A549 treated with RU486 at 1 μM for 4 hours (cell line): ENCODE measurements around the gene DQX1. TPM values are rescaled to one million over a fixed set of nuclear protein-coding genes. Genes with fewer than 3 reads are reported as not detected.

ENCODE experiments used
- total RNA-seq: library from RNA; stranded (reverse); fragments of 200-300 nt; extraction: Qiagen RNA extraction; gene quantifications from 5 replicates; pipeline ENCODE4 v1.2.3, GENCODE V29; 2022; ENCODE audit warnings: low read depth

The DQX1 gene, protein sequence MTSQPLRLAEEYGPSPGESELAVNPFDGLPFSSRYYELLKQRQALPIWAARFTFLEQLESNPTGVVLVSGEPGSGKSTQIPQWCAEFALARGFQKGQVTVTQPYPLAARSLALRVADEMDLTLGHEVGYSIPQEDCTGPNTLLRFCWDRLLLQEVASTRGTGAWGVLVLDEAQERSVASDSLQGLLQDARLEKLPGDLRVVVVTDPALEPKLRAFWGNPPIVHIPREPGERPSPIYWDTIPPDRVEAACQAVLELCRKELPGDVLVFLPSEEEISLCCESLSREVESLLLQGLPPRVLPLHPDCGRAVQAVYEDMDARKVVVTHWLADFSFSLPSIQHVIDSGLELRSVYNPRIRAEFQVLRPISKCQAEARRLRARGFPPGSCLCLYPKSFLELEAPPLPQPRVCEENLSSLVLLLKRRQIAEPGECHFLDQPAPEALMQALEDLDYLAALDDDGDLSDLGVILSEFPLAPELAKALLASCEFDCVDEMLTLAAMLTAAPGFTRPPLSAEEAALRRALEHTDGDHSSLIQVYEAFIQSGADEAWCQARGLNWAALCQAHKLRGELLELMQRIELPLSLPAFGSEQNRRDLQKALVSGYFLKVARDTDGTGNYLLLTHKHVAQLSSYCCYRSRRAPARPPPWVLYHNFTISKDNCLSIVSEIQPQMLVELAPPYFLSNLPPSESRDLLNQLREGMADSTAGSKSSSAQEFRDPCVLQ
- 0.06 to 0.23 TPM (median 0.15 TPM) in 3 of 5 replicates, not detected in the others for total RNA-seq

GRCh38 chr2:74525717-74526648, at the start of gene DQX1:
DQX1 (minus strand) TSS chr2:74526231; CDS start chr2:74525729, 502 bp downstream.

GRCh38 chr2:74553892-74554819, 28.1 kb upstream of the DQX1 start, which contains the start of the genes DOK1 and LOXL3:
DOK1 (plus strand) TSS chr2:74554720; CDS start chr2:74554755, 35 bp downstream.
LOXL3 (minus strand) TSS chr2:74553942; CDS start chr2:74552634, 1,308 bp downstream.

DNA sequence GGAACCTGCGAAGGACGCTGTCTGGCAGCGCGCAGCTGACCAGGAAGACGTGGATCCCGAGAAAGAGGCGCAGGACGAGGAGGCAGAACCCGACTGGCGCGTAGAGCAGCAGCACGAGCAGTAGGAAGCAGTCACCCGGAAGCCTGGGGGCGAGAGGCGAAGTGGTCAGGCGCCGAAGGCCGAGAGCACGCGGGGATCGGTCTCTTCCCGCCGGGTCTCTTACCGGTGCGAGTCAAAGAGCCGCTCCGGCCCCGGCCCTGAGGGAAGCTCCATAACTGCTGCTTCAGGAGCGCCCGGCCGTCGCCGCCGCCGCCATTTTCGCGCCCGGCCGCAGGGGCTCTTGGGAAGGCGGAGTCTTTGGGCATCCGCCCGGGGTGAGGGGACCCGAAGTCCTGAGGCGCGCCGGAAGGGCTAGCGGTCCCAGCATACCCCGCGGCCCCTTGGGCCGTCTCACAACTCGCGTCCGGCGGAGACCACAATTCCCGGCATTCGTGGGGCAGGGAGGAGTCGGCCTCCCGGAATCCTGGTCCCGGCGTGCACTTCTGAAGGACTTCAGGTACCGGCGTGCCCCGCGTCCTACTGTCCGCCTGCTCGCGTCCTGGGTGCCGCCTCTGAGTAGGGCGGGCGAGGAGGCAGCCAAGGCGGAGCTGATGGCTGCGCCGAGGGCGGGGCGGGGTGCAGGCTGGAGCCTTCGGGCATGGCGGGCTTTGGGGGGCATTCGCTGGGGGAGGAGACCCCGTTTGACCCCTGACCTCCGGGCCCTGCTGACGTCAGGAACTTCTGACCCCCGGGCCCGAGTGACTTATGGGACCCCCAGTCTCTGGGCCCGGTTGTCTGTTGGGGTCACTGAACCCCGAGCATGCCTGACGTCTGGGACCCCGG, 3.6 kb upstream of the DQX1 start, which contains the start of the genes AUP1 and HTRA2:
Gene AUP1 (minus strand): TSS at position 350 of the 882 bp plus-strand sequence. CDS start 77 bp downstream, at position 273.
Gene HTRA2 (plus strand): TSS at position 577 of the 882 bp plus-strand sequence. CDS start 74 bp downstream, at position 651.

GRCh38 chr2:74514368-74515270, 11.4 kb downstream of the DQX1 start, which contains the start of gene TLX2:
TLX2 (plus strand) TSS chr2:74514450; CDS start chr2:74514807, 357 bp downstream.

DNA sequence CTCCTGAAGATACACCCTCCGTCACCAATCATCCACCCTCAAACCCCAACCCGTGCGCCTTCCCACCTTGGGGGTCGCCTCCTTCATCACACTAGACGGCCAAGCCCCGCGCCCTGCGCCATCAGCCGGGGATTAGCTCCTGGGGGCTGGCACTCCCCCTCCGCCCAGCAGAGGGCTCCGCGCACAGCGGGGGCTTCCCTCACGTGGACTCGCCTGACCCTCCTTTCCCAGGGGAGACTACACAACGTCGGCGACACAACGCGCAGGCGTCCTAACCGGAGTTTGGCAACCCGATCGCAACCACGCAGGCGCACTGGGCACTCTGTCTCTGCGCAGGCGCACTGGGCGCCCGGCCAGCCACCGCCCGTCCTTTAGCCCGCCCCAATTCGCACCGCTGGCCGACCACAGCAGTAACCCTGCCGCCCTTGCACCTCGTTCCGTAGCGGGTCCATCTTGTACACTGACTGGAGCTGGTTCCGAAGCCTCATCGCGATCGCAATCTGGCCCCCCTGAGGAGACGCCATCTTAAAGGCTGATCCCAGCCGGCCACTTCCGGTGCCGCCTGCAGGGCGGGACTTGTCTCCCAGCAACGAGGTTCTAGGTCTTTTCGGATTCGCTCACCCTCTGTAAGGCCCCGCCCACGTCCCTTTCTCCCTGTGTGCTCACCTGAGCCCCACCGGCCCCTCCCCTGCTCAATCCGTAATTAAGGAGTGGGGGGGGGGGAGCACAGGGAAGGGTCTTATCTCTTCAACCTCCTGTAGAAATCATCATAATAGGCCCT, 18.7 kb downstream of the DQX1 start, which contains the start of gene PCGF1:
Gene PCGF1 (minus strand): TSS at position 551 of the 781 bp plus-strand sequence. CDS start 27 bp downstream, at position 524.

DNA sequence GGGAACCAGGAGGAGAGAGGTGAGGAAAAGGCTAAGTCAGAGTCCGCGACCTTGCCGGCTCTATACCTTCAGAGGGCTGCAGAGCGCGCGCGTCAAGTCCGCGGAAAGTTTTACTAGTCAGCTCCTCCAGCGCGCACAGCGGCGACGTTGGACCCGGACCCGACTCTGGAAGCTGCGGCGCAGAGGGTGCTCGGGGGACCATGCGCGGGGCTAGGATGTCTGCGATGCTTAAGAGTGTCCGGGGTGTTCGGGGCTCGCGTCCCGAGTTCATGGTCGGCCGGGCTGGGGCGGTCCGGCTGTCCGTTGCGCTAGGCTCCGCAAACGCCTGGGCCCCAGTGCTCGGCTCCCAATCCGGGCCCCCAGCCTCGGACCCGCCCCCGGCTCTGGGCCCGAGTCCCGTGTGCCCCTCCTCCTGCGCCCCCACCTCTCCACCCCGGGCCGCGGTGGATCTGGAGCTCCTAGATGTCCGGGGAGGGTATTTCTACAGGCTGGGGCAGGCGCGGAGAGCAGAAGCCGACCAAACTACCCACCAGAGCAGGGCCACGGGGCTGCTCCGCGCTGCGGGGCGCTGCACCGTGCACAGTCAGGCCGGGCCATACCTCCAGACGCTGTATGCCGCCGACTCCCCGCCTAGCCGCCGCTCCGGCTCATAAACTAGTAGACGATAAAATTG, 26.6 kb downstream of the DQX1 start, which contains the start of gene LBX2:
Gene LBX2 (minus strand): TSS at position 337 of the 673 bp plus-strand sequence. CDS start 66 bp downstream, at position 271.

GRCh38 chr2:74482801-74483674, 43.0 kb downstream of the DQX1 start, which contains the start of the genes CCDC142 and TTC31:
CCDC142 (minus strand) TSS chr2:74482998; CDS start chr2:74482837, 161 bp downstream.
TTC31 (plus strand) TSS chr2:74483081; CDS start chr2:74483096, 15 bp downstream.

DNA sequence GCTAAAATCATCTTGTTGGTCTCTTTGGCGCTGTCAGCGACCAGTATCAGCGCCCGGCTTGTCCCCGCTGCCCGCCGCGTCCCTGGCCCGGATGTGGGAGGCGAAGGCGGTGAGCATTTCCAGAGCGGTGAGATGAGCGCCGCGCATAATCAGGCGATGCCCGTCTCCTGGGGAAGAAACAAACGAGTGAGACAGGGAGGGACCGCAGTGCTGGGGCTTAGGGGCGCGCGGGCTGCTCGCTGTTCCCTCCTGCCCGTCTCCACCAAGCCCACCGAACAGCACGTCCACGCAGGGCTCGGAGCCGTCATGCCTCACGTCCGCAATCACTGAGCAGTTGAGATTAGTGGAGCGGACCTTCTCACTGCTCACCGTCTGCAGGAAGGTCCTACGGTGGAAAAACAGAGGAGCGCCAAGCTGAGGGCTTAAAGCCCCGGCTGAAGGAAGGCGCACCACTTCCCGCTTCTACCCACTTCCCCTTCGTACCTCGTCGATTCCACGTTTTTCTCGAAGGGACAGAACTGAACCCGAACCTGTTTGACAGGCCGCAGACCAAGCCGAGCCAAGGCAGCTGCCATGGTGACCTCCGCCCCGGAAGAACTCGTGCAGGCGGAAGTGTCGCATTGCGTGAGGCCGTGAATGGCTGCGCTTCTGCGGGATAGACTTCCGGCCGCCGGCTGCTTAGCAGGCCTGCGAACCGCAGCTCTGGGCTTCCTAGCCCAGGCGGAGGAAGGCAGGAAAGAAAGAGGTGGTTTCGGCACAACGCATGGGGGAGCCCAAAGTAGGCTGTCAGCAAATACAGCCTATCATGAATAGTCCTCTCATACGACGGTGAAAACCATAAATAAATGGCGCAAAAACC, 53.7 kb downstream of the DQX1 start, which contains the start of gene MRPL53:
Gene MRPL53 (minus strand): TSS at position 595 of the 859 bp plus-strand sequence. CDS start 20 bp downstream, at position 575.

Other genes starting within 250 kb of the DQX1 start
- gene SLC4A5, start 182.8 kb downstream of the DQX1 start, total RNA-seq = 0.17 to 0.68 TPM (median 0.43 TPM) in 5 replicates
- gene DCTN1, start 145.9 kb downstream of the DQX1 start, total RNA-seq = 104 to 150 TPM (median 150 TPM) in 5 replicates
- 1.9 to 3.5 TPM (median 3.2 TPM) in 5 replicates for gene C2orf81, start 104.6 kb downstream of the DQX1 start, total RNA-seq
- 68.3 to 88.0 TPM (median 87.1 TPM) in 5 replicates for gene WDR54, start 104.5 kb downstream of the DQX1 start, total RNA-seq
- gene RTKN, start 84.3 kb downstream of the DQX1 start, total RNA-seq = 18.7 to 29.5 TPM (median 22.1 TPM) in 5 replicates
- gene INO80B, start 71.1 kb downstream of the DQX1 start, total RNA-seq = 52.7 to 58.3 TPM (median 55.9 TPM) in 5 replicates
- 44.9 to 90.5 TPM (median 83.9 TPM) in 5 replicates for gene WBP1, start 67.8 kb downstream of the DQX1 start, total RNA-seq
- gene MOGS, start 60.8 kb downstream of the DQX1 start, total RNA-seq = 39.9 to 51.2 TPM (median 49.7 TPM) in 5 replicates
- 108 to 158 TPM (median 132 TPM) in 5 replicates for gene MRPL53, start 53.6 kb downstream of the DQX1 start, total RNA-seq
- 9.1 to 15.9 TPM (median 14.4 TPM) in 5 replicates for gene CCDC142, start 43.2 kb downstream of the DQX1 start, total RNA-seq
- 14.5 to 16.7 TPM (median 16.4 TPM) in 5 replicates for gene TTC31, start 43.1 kb downstream of the DQX1 start, total RNA-seq
- 2.7 to 4.1 TPM (median 3.4 TPM) in 5 replicates for gene LBX2, start 26.6 kb downstream of the DQX1 start, total RNA-seq
- gene PCGF1, start 18.5 kb downstream of the DQX1 start, total RNA-seq = 30.2 to 41.4 TPM (median 31.4 TPM) in 5 replicates
- gene TLX2, start 11.8 kb downstream of the DQX1 start, total RNA-seq = 0.22 to 0.45 TPM (median 0.34 TPM) in 5 replicates
- gene AUP1, start 3.5 kb upstream of the DQX1 start, total RNA-seq = 182 to 257 TPM (median 240 TPM) in 5 replicates
- 31.3 to 40.6 TPM (median 40.0 TPM) in 5 replicates for gene HTRA2, start 3.7 kb upstream of the DQX1 start, total RNA-seq
- gene LOXL3, start 27.7 kb upstream of the DQX1 start, total RNA-seq = 0.14 to 0.66 TPM (median 0.25 TPM) in 5 replicates
- 4.2 to 6.3 TPM (median 5.4 TPM) in 5 replicates for gene DOK1, start 28.5 kb upstream of the DQX1 start, total RNA-seq
- gene M1AP, start 122.1 kb upstream of the DQX1 start, total RNA-seq = not detected in 5 replicates
- gene SEMA4F, start 128.0 kb upstream of the DQX1 start, total RNA-seq = 8.1 to 12.1 TPM (median 9.2 TPM) in 5 replicates